ENCODE data around the gene SEPTIN3.

GRCh38 chr22:41996826-41997225 is 27.6 kb downstream of the SEPTIN3 start:
- no peak for TF ChIP-seq POLR2A (IDR thresholded peaks at IDR 0.05)
- TF ChIP-seq CTCF (IDR thresholded peaks at IDR 0.05): no peak
